Measurements from ENCODE around the gene KIAA0319L. TPM values are rescaled to one million over a fixed set of nuclear protein-coding genes. Genes with fewer than 3 reads are reported as not detected.

The KIAA0319L gene
- total RNA-seq, 6 donors from 2014 or later: 68.1 to 140 (median 107) TPM

- WGBS, 2 donors: 51 to 63% methylated on average over 10 of the region's 10 CpGs
- Histone ChIP-seq H3K27me3 (no peaks in the 10 kb centered on the region), H3K9me3 (no peaks in the 10 kb centered on the region), H3K4me1 (peaks cover 40 to 60% (median 44%) of the 10 kb centered on the region in 4 donors), H3K4me3 (peak overlapping the region in 3 of 4 donors; percentile 76 to 98 (median 88)), H3K36me3 (peaks cover 0 to 30% (median 20%) of the 10 kb centered on the region in 4 donors), H3K27ac (peak overlapping the region; percentile 94 to 99 (median 96))
- ATAC-seq (ENCODE audit: low FRiP score in 2 of 2): no peak
- no peak for DNase-seq
- TF ChIP-seq CTCF (IDR thresholded peaks at IDR 0.05) (no peak), POLR2A (IDR thresholded peaks at IDR 0.05) (no peak), EP300 (IDR thresholded peaks at IDR 0.05) (peak in 1 of 4 donors; percentile 10)
Observed at GRCh38 chr1:35555601-35556477, 1.4 kb downstream of the KIAA0319L start.

DNA sequence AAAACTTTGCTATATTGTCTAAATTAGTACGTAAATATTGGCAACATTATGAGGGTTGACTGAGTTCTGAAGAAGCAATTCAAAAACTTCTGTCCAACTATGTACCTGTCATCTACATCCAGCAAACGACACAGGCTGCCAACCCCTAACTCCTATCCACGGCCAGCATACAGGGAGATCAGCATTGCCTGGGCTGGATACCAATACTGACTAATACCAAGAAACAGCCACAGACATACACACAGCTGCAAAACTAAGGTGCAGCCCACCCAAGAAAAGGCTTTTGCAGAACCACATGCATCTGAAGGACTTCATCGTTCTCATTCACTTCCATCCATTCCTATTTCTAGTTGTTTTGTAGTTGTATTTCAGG lies 2.0 kb downstream of the KIAA0319L start:
- ATAC-seq (ENCODE audit: low FRiP score in 2 of 2): no peak
- no peak overlapping the region for H3K4me3 ChIP-seq
- no peak for TF ChIP-seq CTCF (IDR thresholded peaks at IDR 0.05)
- no peak for TF ChIP-seq POLR2A (IDR thresholded peaks at IDR 0.05)
- no peak for TF ChIP-seq EP300 (IDR thresholded peaks at IDR 0.05)
- no peak for TF ChIP-seq POLR2AphosphoS5 (IDR thresholded peaks at IDR 0.05)
- H3K27ac ChIP-seq: peak overlapping the region in 3 of 4 donors; percentile 12 to 98 (median 95)
- DNase-seq: no peak
- 62 to 70% methylated on average over 4 of the region's 4 CpGs for WGBS, 2 donors
- H3K36me3 ChIP-seq: peaks cover 0 to 35% (median 22%) of the 10 kb centered on the region in 4 donors
- H3K4me1 ChIP-seq: peaks cover 38 to 54% (median 44%) of the 10 kb centered on the region in 4 donors
- no peaks in the 10 kb centered on the region for H3K27me3 ChIP-seq
- no peaks in the 10 kb centered on the region for H3K9me3 ChIP-seq

DNA sequence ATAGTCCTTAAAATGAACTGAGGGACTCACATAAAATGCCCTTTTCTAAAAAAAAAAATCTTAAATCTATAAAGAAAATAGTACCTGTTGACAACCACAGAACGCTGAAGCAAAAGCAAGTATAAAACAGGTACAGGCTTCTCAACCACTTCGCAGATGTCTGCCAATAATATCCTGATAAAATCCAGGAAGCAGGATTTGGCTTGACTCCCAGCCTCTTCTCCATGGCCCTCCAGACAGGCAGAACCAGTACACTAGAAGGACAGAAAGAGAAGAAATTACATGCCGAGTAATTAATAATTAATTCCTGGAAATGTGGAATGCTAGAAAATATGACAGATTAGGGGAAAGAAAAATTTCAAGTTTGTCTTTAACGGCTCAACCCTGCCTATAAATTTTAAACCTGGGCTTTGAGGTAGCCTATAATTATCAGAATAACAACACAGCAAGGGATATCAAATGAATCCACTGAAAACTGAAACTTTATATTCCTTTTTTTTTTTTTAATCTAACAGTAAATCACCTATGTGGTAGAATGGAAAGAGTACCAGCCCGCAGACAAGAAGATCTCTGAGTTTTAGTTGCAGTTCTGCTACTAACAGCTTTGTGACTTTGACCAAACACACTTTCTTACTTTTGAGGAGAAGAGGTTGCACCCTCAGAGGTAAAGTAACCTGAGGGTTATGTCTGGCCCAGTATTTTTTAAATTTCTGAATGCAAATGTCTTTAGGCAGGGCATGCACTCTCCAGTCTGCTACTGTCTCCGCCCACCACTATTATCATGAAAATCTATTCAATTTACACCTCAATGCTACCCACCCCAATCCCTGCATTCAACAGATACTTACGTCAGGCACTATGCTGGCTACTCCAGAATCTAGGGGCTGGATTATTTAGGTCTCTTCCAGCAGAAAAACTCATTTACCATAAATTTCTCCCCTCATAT lies 2.7 kb downstream of the KIAA0319L start:
- DNase-seq (peak in 1 of 2 donors; percentile 76), ATAC-seq (ENCODE audit: low FRiP score in 2 of 2) (no peak)
- no peaks in the 10 kb centered on the region for H3K9me3 ChIP-seq
- peak overlapping the region in 2 of 4 donors; percentile 73 to 98 for H3K27ac ChIP-seq
- 43 to 52% methylated on average over 7 of the region's 7 CpGs for WGBS, 2 donors
- TF ChIP-seq POLR2A (IDR thresholded peaks at IDR 0.05): no peak
- no peak for TF ChIP-seq EP300 (IDR thresholded peaks at IDR 0.05)
- no peak for TF ChIP-seq POLR2AphosphoS5 (IDR thresholded peaks at IDR 0.05)
- TF ChIP-seq CTCF (IDR thresholded peaks at IDR 0.05): no peak
- peak overlapping the region in 1 of 4 donors; percentile 5 for H3K4me3 ChIP-seq
- H3K27me3 ChIP-seq: no peaks in the 10 kb centered on the region
- peaks cover 0 to 40% (median 22%) of the 10 kb centered on the region in 4 donors for H3K36me3 ChIP-seq
- H3K4me1 ChIP-seq: peaks cover 38 to 53% (median 44%) of the 10 kb centered on the region in 4 donors

GRCh38 chr1:35553851-35554250 lies 3.4 kb downstream of the KIAA0319L start:
- no peak for TF ChIP-seq POLR2A (IDR thresholded peaks at IDR 0.05)
- no peak for TF ChIP-seq POLR2AphosphoS5 (IDR thresholded peaks at IDR 0.05)
- Histone ChIP-seq H3K4me3 (peak overlapping the region in 1 of 4 donors; percentile 5), H3K4me1 (peaks cover 34 to 46% (median 43%) of the 10 kb centered on the region in 4 donors), H3K9me3 (no peaks in the 10 kb centered on the region), H3K27ac (peak overlapping the region in 2 of 4 donors; percentile 9 to 73), H3K27me3 (no peaks in the 10 kb centered on the region), H3K36me3 (peaks cover 0 to 46% (median 22%) of the 10 kb centered on the region in 4 donors)
- ATAC-seq (ENCODE audit: low FRiP score in 2 of 2) (no peak), DNase-seq (no peak)
- WGBS, 2 donors: 63 to 65% methylated on average over 2 of the region's 2 CpGs

GRCh38 chr1:35546614-35547013 lies 10.6 kb downstream of the KIAA0319L start:
- Histone ChIP-seq H3K9me3 (no peaks in the 10 kb centered on the region), H3K4me1 (peaks cover 12 to 21% (median 13%) of the 10 kb centered on the region in 4 donors), H3K27me3 (no peaks in the 10 kb centered on the region), H3K27ac (no peak overlapping the region), H3K36me3 (peaks cover 0 to 48% (median 6%) of the 10 kb centered on the region in 4 donors), H3K4me3 (no peak overlapping the region)
- no peak for ATAC-seq (ENCODE audit: low FRiP score in 2 of 2)
- 97 to 100% methylated on average over 1 of the region's 1 CpG for WGBS, 2 donors
- DNase-seq: no peak
- no peak for TF ChIP-seq CTCF (IDR thresholded peaks at IDR 0.05)
- no peak for TF ChIP-seq POLR2A (IDR thresholded peaks at IDR 0.05)
- TF ChIP-seq EP300 (IDR thresholded peaks at IDR 0.05): no peak
- TF ChIP-seq POLR2AphosphoS5 (IDR thresholded peaks at IDR 0.05): no peak

Measured in upper lobe of left lung (tissue), 6 donors.